Right hindlimb (tissue), 1 donor: Measurements from ENCODE around the gene POC1A.

Source experiments
- DNase-seq: peaks from one replicate; pipeline ENCODE4 v3.0.0-alpha.2; 2018

Gene POC1A

DNA sequence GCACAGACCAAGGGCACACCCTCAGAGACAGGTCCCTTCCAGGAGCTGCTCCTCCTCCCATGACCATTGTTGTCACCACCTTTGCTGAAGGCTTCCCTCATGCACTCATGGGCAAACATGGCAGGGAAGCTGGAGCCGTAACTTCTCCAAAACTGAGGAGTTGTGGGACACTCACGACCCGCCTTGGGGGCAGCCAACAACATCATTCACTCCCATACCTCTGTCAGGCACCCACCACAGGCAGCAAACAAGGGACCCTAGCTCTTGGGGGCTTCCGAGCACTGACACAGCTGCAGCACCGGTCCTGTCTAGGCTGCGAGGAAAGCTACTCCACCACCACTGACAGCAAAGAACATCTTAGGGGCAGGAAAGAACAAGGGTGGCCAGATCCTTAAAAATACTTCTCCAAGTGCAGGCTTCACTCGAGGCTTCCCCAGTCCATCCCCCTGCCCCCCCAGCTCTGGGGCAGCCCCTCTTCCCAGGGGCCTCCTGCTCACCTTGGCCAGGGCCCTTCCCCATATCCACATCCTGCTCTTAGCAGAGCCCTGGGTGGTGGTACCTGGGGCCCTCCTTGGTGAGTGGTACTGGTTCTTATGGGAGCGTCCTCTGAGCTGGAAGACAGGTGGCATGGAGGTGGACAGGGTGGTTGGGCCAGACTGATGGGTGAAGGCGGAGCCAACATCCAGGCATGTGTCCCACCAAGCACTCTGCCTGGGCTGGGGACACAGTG lies 69.8 kb downstream of the POC1A start:
- DNase-seq: no peak

- no peak for DNase-seq
Observed at GRCh38 chr3:52083556-52084087, 70.6 kb downstream of the POC1A start.

DNA sequence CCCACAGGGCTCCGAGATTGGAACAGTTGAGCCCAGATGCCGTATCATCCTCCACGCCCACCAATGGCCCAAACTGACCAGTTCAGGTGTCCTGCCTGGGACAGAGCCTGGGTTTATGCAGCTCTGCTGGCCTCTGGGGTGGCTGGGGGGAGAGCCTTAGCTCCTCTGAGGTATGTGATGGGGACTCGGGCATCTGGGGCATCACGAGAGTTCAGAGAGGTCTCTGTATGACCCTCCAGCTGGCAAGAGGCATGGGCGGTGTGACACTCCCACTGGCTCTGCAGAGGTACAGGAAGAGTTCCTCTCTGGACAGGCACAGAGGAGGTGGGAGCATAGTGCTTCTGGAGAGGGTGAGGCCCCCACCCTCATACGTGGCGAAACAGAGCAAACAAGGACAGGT lies 71.3 kb downstream of the POC1A start:
- DNase-seq: no peak

DNA sequence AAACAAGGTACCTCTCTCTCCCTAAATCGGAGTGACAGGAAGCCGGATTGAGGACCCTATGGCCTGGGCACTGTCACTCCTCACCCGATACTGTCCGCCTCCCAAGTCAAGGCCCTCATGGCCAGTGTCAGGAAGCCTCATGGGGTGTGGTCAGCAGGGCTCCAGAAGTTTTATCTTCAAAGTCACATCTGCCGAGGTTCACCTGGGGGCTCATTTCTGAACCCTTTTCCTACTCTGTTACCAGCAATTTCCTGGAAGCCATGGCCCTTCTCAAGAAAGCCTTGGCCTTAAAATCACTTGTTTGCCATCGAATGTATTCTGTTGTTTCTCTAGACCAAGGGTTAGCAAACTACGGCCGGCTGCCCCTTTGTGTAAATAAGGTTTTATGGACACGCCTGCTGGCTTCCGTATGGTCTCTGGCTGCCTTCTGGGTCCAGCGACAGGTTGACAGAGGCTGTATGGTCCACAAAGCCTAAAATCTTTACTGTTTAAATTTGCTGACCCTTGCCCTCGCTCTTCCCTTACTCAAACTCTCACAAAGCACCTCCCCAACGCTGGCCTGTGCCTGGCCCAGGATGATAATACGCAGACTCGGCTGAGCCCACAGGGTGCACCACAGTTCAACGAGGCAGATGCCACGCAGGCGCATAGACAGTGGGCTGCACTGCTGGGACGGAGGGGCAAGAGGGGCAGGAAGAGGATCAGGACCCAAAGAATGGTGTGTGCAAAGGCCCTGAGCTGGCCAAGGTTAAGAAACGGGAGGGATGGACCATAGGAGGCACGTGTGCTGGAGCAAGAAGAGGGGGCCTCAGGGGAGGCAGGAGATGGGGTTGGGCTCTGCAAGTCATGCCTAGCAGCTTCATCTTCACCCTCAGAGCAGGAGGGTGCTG lies 73.1 kb downstream of the POC1A start:
- DNase-seq: no peak

DNA sequence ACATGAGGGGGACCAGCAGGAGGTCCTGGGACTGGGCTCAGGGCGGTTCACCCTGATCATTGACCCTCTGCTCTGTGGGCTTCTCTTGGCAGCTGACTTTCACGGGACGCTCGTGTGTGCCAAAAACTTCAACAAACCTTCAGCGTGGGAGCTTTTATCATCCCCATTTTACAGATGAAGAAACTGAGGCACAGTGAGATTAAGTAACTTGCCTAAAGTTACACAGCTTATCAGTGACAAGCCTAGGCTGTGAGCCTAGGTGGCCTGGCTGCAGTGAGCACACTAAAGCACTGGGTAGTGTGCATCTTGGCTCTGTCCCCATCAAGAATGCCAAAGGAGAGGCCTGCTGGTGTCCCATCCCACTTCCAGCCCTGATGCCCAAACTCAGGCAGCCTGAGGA lies 74.3 kb downstream of the POC1A start:
- peak; percentile 14 for DNase-seq

DNA sequence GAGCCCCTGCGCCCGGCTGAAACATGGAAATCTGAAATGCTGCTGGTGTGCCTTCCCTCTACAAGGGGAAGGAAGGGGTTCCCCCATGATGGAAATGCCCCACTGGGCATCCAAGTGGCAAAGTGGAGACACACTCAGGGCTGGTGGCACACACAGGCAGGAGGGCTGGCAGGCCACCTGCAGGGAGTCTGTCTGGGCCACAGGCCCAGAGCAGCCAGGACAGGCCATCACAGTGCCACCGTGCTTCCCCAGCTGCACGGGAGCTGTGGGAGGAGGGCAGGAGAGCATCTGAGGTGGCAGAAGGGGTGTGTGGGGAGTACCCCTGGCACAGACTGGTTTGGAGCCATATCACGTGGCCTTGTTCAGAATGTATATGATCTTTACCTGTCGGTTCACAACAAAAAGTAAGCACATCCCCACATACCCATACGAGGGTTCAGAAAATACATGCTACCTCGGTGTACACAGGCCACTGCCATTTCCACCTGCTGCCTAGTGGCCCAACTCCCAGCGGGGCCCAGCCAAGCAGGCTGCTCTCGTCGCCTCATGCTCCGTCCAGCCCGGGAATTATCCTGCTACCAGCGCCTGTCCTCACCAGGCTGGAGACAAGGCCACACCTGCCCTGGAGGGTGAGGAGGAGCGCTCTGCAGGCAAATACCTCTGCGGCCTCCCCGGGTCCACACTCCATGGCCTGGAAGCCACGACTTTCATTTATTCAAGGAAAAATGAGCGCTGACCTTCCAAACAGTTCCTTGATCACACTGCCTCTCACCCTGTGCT lies 75.3 kb downstream of the POC1A start:
- DNase-seq: peak; percentile 12

GRCh38 chr3:52077925-52078324 lies 76.3 kb downstream of the POC1A start:
- DNase-seq: no peak

DNA sequence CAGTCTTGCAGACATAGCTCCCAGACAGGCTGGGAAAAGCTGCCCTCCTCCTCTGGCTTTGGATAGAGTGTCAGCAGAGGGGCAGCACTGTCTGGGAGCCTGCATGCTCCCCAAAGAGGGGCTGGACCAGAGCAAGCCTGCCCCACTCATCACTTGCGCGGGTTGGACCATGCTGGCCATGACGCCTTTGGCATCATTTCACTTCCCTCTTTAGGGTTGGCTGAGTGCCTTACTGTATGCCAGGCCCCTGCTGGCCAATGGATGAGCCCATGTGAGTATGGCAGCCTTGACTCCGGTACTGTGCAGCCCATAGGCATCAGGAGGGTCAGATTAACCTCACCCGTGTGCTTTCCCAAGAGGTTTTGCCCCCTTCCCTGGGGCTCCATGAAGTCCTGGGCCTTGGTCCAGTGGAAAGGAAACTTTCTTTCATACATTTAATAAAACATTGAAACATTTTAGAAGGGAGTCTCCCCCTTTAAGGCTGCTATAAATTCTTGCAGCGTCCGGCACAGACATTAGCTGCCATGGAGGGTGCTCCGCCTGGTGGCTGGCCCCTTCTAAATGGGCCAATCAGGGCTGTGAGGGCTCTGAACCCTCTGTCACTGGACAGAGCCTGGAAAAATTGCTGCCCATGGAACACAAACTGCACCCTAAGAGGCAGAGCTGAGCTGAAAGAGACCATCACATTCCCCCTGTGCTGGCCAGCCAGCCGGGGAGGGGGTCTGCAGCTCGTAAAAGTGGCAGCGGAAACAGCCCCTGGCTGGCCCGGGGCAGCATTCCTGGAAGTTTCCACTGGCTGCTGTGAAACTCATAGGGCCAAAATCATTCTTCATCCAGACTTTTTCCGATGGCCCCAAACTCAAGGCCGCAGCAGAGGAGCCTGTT lies 77.1 kb downstream of the POC1A start:
- peak; percentile 88 for DNase-seq

DNA sequence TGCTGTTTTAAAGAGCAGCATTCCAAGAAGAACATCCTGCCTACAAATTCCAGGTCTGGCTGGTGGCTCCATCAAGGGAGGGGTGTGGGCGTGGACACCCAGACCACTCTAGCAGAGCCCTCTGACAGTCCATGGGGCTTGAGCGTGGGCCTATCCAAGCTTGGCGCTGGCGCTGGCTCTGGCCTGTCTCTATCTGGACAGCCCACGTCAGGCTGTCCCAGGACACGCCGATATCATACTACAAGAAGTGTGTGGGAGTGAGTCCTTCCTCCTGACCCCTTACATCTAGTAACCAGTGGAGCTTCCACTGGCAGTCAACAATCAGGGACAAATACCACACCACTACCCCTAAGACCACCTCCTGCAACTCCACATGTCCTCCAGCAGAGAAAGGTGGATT lies 80.7 kb downstream of the POC1A start:
- no peak for DNase-seq

- no peak for DNase-seq
Observed at GRCh38 chr3:52072471-52072870, 81.8 kb downstream of the POC1A start.

GRCh38 chr3:52072020-52072419 lies 82.2 kb downstream of the POC1A start:
- no peak for DNase-seq

GRCh38 chr3:52070724-52071621 lies 83.2 kb downstream of the POC1A start:
- peak; percentile 64 for DNase-seq

DNA sequence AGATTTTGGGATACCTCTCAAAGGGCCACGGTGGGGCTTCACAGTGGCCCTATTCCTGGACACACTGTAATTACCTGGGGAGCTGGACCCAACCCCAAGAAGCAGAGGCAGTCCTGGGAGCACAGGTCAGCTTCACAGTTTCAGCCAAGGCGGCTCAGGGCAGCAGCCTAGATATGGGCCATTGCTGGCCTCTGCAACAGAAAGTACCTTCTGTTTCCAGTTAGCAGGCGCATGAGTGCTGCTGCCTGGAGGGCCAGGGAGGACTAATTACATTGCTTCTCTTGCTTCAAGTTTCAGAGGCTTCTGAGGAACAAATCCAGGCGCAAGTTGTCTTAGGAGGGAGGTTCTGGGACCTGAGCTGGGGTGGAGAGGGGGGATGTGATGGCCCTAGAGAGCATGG lies 84.4 kb downstream of the POC1A start:
- DNase-seq: no peak

- DNase-seq: no peak
Observed at GRCh38 chr3:52069135-52069534, 85.1 kb downstream of the POC1A start.

DNA sequence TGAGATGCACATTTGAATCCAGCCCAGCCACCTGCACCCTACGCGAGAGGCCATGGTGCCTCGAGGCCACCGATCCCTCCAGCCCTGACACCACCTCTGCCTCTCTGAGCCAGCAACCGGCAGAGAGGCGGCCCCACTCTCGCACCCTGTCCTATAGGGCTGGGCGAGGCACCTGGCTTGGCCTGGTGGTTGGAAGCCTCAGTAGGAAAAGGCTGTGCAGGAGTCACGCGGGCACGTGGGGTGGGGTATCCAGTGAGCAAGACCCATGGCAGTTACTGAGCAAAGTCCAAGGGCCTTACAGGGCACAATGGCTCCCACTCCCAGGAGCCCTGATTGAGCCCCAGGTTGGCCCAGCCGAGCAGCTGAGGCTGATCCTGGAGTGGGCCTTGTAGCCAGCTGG lies 85.5 kb downstream of the POC1A start:
- no peak for DNase-seq

DNA sequence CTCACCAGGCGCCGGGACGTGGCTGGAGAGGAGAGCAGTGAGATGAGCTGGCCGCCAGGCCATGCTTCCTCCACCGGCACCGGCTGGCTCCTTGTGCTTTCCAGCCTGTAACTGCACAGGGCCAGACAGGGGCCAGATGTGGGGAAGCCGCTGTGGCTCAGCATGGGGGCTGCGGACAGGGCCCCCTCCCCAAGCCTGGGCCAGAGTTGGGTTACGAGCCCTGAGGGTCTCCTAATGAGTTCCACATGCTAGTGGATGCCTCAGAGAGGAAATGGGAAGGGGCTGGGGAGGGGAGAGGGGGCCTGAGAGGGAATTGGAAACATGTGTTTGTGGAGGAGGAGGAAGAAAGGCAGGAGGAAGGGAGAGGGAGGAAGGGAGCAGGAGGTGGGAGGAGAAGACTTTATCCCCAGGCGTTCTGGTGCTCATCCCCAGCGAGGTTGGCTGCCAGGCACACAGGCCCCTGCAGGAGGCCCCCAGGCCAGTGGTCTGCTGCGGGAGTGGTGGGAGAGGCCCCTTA lies 86.1 kb downstream of the POC1A start:
- DNase-seq: peak; percentile 94

GRCh38 chr3:52067526-52067925 lies 86.7 kb downstream of the POC1A start:
- DNase-seq: no peak

GRCh38 chr3:52067046-52067445 lies 87.2 kb downstream of the POC1A start:
- no peak for DNase-seq

DNA sequence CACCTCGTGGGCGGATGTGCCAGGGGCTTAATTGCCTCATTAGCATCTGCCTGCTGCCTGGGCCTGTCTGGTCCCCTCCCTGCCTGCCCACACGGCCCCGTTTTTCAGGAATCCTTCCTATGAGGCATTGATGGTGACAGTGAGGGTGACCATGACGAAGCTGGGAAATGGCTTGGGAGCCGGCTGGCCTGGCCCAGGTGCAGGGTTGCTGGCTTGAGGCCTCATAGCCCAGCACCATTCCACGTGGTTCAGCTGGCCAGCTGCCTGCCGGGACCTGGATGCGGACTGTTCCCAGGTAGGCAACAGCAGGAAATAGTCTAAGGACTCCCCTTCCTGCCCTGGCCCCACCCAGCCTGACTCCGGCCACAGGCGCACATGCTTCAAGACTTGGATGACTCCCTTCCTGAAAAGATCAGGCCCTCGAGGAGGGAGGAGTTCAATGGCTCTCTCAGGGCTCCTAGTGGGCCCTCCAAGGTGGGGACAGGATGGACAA lies 88.9 kb downstream of the POC1A start:
- DNase-seq: no peak

- DNase-seq: no peak
Observed at GRCh38 chr3:52064561-52064960, 89.7 kb downstream of the POC1A start.
